ENCODE data around the gene SMC1B.

DNA sequence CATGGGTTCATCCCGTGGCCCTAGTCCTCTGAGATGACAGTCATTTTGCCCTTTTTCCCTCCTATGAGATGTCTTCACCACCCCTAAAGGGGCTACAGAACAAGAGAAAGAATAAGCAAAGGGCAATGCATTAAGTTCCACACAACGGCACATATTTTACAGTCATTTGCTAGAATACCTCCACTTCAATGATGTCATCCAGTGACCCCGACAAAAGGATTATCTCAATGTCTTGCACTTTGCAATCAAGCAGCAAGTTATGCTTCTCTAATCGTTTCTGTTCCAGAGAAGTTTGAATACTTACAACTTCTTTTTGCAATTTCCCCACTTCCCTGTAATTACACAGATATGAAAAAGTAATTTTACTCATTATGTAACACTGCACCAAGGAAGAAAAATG, 53.8 kb downstream of the SMC1B start:
- no peak for TF ChIP-seq TAF1 (IDR thresholded peaks at IDR 0.05; ENCODE audit: borderline replicate concordance, insufficient read depth, low read length)
- no peak for TF ChIP-seq SIN3A (IDR thresholded peaks at IDR 0.05; ENCODE audit: borderline replicate concordance, insufficient read depth, low read length)
- TF ChIP-seq POLR2AphosphoS5 (IDR thresholded peaks at IDR 0.05; ENCODE audit: low read depth, low read length) = no peak
- TF ChIP-seq, protein P1, sequence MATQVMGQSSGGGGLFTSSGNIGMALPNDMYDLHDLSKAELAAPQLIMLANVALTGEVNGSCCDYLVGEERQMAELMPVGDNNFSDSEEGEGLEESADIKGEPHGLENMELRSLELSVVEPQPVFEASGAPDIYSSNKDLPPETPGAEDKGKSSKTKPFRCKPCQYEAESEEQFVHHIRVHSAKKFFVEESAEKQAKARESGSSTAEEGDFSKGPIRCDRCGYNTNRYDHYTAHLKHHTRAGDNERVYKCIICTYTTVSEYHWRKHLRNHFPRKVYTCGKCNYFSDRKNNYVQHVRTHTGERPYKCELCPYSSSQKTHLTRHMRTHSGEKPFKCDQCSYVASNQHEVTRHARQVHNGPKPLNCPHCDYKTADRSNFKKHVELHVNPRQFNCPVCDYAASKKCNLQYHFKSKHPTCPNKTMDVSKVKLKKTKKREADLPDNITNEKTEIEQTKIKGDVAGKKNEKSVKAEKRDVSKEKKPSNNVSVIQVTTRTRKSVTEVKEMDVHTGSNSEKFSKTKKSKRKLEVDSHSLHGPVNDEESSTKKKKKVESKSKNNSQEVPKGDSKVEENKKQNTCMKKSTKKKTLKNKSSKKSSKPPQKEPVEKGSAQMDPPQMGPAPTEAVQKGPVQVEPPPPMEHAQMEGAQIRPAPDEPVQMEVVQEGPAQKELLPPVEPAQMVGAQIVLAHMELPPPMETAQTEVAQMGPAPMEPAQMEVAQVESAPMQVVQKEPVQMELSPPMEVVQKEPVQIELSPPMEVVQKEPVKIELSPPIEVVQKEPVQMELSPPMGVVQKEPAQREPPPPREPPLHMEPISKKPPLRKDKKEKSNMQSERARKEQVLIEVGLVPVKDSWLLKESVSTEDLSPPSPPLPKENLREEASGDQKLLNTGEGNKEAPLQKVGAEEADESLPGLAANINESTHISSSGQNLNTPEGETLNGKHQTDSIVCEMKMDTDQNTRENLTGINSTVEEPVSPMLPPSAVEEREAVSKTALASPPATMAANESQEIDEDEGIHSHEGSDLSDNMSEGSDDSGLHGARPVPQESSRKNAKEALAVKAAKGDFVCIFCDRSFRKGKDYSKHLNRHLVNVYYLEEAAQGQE (IDR thresholded peaks at IDR 0.05; ENCODE audit: insufficient read depth in 1 of 2, low read depth in 2 of 2, low read length in 2 of 2) = no peak

Data from PFSK-1 (cell line).